ENCODE measurements around the gene SLC25A42.

Gene SLC25A42

DNA sequence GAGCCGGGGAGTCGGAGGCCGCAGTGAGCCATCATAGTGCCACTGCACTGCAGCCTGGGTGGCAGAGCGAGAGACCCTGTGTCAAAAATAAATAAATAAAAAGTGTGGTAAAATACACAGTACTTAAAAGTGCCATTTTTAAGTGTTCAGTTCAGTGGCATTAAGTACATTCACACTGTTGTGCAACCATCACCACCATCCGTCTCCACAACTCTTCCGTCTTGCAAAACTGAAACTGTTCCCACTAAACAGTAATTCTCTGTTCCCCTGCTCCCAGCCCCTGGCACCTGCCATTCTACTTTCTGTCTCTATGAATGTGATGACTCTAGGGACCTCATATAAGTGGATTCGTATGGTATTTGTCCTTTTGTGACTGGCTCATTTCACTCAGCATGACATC is 13.3 kb downstream of the SLC25A42 start:
- DNase-seq (ENCODE audit: low read depth in 2 of 2), result no peak
- H3K4me3 ChIP-seq (replicated peaks in 1 of 2; ENCODE audit: low read depth in 2 of 2, low read length in 2 of 2), result no peak overlapping the region
- TF ChIP-seq, protein P1, sequence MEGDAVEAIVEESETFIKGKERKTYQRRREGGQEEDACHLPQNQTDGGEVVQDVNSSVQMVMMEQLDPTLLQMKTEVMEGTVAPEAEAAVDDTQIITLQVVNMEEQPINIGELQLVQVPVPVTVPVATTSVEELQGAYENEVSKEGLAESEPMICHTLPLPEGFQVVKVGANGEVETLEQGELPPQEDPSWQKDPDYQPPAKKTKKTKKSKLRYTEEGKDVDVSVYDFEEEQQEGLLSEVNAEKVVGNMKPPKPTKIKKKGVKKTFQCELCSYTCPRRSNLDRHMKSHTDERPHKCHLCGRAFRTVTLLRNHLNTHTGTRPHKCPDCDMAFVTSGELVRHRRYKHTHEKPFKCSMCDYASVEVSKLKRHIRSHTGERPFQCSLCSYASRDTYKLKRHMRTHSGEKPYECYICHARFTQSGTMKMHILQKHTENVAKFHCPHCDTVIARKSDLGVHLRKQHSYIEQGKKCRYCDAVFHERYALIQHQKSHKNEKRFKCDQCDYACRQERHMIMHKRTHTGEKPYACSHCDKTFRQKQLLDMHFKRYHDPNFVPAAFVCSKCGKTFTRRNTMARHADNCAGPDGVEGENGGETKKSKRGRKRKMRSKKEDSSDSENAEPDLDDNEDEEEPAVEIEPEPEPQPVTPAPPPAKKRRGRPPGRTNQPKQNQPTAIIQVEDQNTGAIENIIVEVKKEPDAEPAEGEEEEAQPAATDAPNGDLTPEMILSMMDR (IDR thresholded peaks at IDR 0.05; ENCODE audit: low read depth, low read length), result no peak

DNA sequence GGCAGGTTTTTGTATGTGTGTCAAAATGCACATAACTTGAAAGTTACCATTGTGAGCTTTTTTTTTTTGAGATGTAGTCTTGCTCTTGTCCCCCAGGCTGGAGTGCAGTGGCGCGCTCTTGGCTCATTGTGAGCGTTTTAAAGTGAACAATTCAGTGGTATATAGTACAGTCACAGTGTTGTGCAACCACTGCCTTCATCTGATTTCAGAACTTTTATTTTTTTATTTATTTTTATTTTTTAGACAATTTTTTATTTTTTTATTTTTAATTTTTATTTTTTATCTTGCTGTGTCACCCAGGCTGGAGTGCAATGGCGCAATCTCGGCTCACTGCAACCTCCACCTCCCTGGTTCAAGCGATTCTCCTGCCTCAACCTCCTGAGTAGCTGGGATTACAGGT is 15.0 kb downstream of the SLC25A42 start:
- DNase-seq (ENCODE audit: low read depth in 2 of 2), result no peak
- H3K4me3 ChIP-seq (replicated peaks in 1 of 2; ENCODE audit: low read depth in 2 of 2, low read length in 2 of 2), result no peak overlapping the region
- TF ChIP-seq, protein P1 (IDR thresholded peaks at IDR 0.05; ENCODE audit: low read depth, low read length), result no peak

DNA sequence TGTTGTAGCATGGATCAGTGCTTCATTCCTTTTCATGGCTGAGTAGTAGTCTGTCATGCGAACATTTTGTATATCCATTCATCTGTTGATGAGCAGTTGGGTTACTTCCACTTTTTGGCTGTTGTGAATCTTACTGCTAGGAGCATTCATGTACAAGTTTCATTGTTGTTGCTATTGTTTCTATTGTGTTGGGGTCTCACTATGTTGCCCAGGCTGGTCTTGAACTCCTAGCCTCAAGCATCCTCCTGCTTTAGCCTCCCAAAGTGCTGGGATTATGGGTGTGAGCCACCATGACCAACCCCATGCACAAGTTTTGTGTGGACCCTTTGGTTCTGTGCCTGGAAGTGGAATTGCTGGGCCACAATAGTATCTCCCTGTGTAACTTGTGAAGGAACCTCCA is 15.8 kb downstream of the SLC25A42 start:
- DNase-seq (ENCODE audit: low read depth in 2 of 2), result no peak
- TF ChIP-seq, protein P1 (IDR thresholded peaks at IDR 0.05; ENCODE audit: low read depth, low read length), result no peak
- no peak overlapping the region for H3K4me3 ChIP-seq (replicated peaks in 1 of 2; ENCODE audit: low read depth in 2 of 2, low read length in 2 of 2)

DNA sequence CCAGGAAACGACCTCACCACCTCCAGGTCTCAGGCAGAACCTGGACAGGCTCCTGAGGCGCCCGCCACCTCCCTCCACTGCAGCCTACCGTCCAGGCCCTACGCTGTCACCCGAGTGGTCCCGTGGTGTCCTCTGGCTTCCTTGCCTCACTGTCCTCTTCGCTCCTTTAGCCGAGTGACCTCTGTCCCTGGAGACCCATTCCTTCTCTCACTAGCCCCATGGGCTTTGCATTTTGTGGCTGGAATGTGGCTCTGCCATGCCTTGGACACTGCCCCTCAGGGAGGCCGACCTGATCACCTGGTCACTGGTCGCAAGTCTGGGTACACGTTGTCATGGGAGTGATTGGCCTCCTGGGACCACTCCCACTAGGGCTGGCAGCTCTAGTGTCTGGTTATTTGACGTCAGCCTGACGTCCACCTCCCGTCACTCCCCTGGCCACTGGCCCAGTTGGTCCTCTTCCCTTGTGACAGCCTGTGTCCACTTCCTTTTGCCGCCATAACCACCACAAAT is 17.9 kb downstream of the SLC25A42 start:
- TF ChIP-seq, protein P1 (IDR thresholded peaks at IDR 0.05; ENCODE audit: low read depth, low read length), result no peak
- DNase-seq (ENCODE audit: low read depth in 2 of 2), result peak; percentile 49 to 57
- H3K4me3 ChIP-seq (replicated peaks in 1 of 2; ENCODE audit: low read depth in 2 of 2, low read length in 2 of 2), result no peak overlapping the region

DNA sequence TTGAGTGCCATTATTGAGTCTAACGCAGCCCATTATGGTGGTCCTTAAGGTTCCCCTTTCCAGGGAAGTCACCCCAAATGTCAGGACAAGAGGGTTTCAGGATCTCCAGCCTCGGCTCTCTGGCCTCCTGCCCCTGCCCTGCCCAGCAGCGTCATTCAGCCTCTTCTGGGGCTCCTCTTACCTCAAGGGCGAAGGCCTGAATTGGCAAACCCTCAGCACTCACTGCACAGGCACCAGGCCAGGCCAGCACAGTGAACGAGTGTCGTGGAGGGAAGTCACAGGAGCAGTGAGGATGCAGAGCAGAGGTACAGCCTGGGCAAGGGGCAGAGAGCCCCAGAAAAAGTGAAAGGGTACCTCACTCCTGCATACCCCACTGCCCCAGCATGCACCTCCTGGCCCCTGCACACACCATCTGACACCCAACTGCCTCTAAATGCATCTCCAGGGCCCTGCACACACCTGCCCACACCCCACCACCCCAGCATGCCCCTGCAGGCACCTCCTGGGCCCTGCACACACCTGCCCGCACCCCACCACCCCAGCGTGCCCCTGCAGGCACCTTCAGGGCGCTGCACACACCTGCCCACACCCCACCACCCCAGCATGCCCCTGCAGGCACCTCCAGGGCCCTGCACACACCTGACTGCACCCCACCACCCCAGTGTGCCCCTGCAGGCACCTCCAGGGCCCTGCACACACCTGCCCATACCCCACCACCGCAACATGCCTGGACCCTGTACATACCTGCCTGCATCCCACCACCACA is 19.8 kb downstream of the SLC25A42 start:
- DNase-seq (ENCODE audit: low read depth in 2 of 2), result no peak
- no peak overlapping the region for H3K4me3 ChIP-seq (replicated peaks in 1 of 2; ENCODE audit: low read depth in 2 of 2, low read length in 2 of 2)
- TF ChIP-seq, protein P1 (IDR thresholded peaks at IDR 0.05; ENCODE audit: low read depth, low read length), result no peak

DNA sequence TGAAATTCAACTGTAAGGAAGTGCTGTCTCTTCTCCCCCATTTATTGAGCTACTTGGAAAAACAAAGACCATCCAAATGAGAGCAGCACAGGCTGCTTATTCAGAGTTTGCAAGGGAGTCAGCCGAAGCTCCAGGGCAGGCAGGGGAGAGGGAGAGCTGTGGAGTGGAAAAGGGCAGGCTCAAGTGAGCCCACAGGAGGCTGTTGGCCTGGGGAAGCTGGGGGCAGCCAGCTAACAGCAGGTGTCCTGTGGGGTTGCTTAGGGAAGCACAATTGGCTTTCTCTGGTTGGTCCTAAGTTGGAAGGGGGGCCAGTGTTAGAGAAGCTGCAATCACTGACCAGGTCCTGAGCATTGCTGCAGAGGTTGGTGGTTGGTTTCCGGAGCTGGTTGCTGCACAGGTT is 23.9 kb downstream of the SLC25A42 start:
- TF ChIP-seq, protein P1 (IDR thresholded peaks at IDR 0.05; ENCODE audit: low read depth, low read length), result no peak
- no peak for DNase-seq (ENCODE audit: low read depth in 2 of 2)
- H3K4me3 ChIP-seq (replicated peaks in 1 of 2; ENCODE audit: low read depth in 2 of 2, low read length in 2 of 2), result no peak overlapping the region
